ENCODE results near the gene PCDHGA4.

The PCDHGA4 gene

DNA sequence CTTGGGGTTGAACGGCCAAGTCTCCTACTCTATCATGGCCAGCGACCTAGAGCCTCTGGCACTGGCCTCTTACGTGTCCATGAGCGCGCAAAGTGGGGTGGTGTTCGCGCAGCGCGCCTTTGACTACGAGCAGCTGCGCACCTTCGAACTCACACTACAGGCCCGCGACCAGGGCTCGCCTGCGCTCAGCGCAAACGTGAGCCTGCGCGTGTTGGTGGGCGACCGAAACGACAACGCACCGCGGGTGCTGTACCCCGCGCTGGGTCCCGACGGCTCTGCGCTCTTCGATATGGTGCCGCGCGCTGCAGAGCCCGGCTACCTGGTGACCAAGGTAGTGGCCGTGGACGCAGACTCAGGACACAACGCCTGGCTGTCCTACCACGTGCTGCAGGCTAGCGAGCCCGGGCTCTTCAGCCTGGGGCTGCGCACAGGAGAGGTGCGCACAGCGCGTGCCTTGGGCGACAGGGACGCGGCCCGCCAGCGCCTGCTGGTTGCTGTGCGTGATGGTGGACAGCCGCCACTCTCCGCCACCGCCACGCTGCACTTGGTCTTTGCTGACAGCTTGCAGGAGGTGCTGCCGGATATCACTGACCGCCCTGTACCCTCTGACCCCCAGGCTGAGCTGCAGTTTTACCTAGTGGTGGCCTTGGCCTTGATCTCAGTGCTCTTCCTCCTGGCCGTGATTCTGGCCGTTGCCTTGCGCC lies 44.9 kb downstream of the PCDHGA4 start:
- TF ChIP-seq, protein P1, sequence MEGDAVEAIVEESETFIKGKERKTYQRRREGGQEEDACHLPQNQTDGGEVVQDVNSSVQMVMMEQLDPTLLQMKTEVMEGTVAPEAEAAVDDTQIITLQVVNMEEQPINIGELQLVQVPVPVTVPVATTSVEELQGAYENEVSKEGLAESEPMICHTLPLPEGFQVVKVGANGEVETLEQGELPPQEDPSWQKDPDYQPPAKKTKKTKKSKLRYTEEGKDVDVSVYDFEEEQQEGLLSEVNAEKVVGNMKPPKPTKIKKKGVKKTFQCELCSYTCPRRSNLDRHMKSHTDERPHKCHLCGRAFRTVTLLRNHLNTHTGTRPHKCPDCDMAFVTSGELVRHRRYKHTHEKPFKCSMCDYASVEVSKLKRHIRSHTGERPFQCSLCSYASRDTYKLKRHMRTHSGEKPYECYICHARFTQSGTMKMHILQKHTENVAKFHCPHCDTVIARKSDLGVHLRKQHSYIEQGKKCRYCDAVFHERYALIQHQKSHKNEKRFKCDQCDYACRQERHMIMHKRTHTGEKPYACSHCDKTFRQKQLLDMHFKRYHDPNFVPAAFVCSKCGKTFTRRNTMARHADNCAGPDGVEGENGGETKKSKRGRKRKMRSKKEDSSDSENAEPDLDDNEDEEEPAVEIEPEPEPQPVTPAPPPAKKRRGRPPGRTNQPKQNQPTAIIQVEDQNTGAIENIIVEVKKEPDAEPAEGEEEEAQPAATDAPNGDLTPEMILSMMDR (IDR thresholded peaks at IDR 0.05; ENCODE audit: insufficient read depth, low read length, missing control alignments): no peak
- peak overlapping the region; percentile 25 for H3K4me3 ChIP-seq (ENCODE audit: low read depth, low read length)
- no peak for DNase-seq (ENCODE audit: low read depth, low spot score)
- ChIA-PET POLR2A (no interaction called here), CTCF (interaction anchor here (1.1 to 2.6 kb wide), 6 partner anchors 14 to 168 kb away, joined by 5 to 16 read pairs (median 7); partner anchors contain the start of gene PCDHGB7)

DNA sequence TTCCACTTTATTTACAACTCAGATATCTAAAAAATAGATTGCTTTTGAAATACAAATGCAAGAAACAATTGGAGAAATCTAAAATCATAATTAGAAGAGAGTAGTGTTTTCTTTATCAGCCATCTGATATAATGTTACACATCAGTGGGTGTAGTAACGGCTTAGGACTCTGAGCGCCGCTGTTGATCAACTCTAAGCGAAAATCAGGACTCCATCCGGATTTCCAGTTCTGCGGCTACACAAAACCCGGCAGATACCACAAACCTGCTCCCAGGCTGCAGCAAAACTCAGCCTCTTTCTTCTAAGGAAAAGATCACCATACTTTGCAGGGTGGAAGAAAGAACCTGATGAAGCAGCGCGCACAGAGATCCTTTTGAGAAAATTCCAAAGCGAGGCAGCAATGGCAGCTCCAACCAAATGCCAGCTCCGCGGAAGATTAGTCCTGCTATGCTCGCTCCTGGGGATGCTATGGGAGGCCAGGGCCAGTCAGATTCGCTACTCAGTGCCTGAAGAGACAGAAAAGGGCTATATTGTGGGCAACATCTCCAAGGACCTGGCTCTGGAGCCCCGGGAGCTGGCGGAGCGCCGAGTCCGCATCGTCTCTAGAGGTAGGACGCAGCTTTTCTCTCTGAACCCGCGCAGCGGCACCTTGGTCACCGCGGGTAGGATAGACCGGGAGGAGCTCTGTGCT lies 47.9 kb downstream of the PCDHGA4 start, which contains the start of gene PCDHGA9:
PCDHGA9 (plus strand) TSS at position 226 of the 691 bp plus-strand sequence; CDS start at position 401, 175 bp downstream.
- no peak for DNase-seq (ENCODE audit: low read depth, low spot score)
- POLR2A ChIA-PET: no interaction called here
- TF ChIP-seq, protein P1 (IDR thresholded peaks at IDR 0.05; ENCODE audit: insufficient read depth, low read length, missing control alignments): no peak
- CTCF ChIA-PET: interaction anchor here (0.6 to 1.8 kb wide), 9 partner anchors 11 to 165 kb away, joined by 3 to 11 read pairs (median 3); partner anchors contain the start of genes PCDHGA10, PCDHGA3, PCDHGA6 and PCDHGB7
- peak within 1 kb of the TSS; percentile 34 for H3K4me3 ChIP-seq (ENCODE audit: low read depth, low read length)

DNA sequence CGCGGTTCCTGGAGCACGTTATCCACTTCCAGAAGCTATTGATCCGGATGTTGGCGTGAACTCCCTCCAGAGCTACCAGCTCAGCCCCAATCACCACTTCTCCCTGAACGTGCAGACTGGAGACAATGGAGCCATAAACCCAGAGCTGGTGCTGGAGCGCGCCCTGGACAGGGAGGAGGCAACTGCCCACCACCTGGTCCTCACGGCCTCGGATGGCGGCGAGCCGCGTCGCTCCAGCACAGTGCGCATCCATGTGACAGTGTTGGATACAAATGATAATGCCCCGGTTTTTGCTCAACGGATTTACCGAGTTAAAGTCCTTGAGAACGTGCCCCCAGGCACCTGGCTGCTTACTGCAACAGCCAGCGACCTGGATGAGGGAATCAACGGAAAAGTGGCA lies 48.6 kb downstream of the PCDHGA4 start:
- CTCF ChIA-PET: interaction anchor here (0.6 to 1.8 kb wide), 9 partner anchors 10 to 164 kb away, joined by 3 to 11 read pairs (median 3); partner anchors contain the start of genes PCDHGA10, PCDHGA3, PCDHGA6 and PCDHGB7
- TF ChIP-seq, protein P1 (IDR thresholded peaks at IDR 0.05; ENCODE audit: insufficient read depth, low read length, missing control alignments): no peak
- DNase-seq (ENCODE audit: low read depth, low spot score): no peak
- no peak overlapping the region for H3K4me3 ChIP-seq (ENCODE audit: low read depth, low read length)
- POLR2A ChIA-PET: no interaction called here
